ENCODE results near the gene MYRF. TPM values are rescaled to one million over a fixed set of nuclear protein-coding genes. Genes with fewer than 3 reads are reported as not detected.

The MYRF gene
- total RNA-seq, 1 experiment from 2014 or later: 15.3 TPM

DNA sequence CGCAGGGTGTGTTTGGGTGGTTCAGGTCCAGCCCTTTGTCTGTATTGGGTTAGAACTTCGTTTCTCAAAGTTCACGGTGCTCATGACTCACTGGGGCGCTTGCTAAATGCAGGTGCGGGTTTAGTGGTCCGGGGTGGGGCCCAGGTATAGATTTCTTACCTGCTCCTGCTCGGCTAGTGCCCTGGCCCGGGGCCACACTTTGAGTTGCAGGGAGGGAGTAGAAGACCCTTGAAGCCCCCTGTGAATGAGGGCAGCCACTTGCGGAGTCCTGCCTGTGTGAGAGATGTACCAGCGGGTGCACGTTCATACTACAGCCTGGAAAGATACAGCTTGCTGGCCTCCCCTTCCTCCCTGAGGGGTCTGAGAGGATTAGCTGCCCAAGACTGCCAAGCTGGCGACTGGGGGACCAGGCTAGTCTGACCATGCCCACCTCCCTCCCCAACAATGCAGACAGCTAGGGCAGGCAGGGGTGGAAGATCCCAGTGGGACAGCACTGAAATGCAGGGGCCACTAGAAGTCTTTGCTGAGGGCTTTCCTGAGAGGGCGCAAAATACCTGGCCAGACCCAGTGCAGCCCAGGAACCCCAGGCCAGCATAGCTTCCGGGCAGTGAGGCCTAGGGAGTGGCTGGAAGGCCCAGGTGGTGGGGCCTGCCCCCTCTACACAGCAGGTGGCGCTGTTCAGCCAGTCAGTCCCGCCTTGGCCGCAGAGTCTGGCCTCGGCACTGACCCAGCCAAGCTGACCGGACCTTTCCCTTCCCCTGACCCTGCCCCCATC lies 5.1 kb upstream of the MYRF start:
- BruUV-seq (replicated peaks): no TSS peak
- Histone ChIP-seq H3K4me3 (no peak overlapping the region), H3K9me2 (ENCODE audit: insufficient read depth) (no peaks in the 10 kb centered on the region), H2AFZ (no peak overlapping the region), H3K79me2 (ENCODE audit: low read depth) (no peaks in the 10 kb centered on the region), H3K36me3 (ENCODE audit: low read depth) (no peaks in the 10 kb centered on the region), H3K27ac (no peak overlapping the region), H3K9me3 (ENCODE audit: insufficient read depth, low read depth) (no peaks in the 10 kb centered on the region), H3K4me1 (replicated peaks; ENCODE audit: insufficient read depth) (peaks cover 18% of the 10 kb centered on the region), H3F3A (ENCODE audit: insufficient read depth, low read depth) (peaks cover 8% of the 10 kb centered on the region; the same call in 1 of the 2 replicates), H3K4me2 (peak overlapping the region; percentile 29; the same call in 1 of the 2 replicates), H3K27me3 (ENCODE audit: insufficient read depth, low read depth) (no peaks in the 10 kb centered on the region), H4K20me1 (ENCODE audit: insufficient read depth) (no peaks in the 10 kb centered on the region)
- POLR2A ChIA-PET (ENCODE audit: unreplicated experiment): interaction anchor here (0.6 kb wide), 2 partner anchors 17 to 419 kb away, joined by 5 to 6 read pairs; no protein-coding TSS in a partner anchor
- DNase-seq: peak; percentile 65 to 86
- intact Hi-C loops (cut with micrococcal nuclease; ENCODE audit: unreplicated experiment): loop anchor here (1.0 to 5.0 kb wide), 4 partner anchors 29 to 360 kb away; partner anchors contain the start of genes FEN1 and TMEM258
- CTCF ChIA-PET: interaction anchor here (0.6 to 1.5 kb wide), 5 partner anchors 10 to 969 kb away, joined by 3 to 7 read pairs (median 3); no protein-coding TSS in a partner anchor
- no peak for TF ChIP-seq EZH2 (IDR thresholded peaks at IDR 0.05; ENCODE audit: low read depth)
- TF ChIP-seq, protein P1, sequence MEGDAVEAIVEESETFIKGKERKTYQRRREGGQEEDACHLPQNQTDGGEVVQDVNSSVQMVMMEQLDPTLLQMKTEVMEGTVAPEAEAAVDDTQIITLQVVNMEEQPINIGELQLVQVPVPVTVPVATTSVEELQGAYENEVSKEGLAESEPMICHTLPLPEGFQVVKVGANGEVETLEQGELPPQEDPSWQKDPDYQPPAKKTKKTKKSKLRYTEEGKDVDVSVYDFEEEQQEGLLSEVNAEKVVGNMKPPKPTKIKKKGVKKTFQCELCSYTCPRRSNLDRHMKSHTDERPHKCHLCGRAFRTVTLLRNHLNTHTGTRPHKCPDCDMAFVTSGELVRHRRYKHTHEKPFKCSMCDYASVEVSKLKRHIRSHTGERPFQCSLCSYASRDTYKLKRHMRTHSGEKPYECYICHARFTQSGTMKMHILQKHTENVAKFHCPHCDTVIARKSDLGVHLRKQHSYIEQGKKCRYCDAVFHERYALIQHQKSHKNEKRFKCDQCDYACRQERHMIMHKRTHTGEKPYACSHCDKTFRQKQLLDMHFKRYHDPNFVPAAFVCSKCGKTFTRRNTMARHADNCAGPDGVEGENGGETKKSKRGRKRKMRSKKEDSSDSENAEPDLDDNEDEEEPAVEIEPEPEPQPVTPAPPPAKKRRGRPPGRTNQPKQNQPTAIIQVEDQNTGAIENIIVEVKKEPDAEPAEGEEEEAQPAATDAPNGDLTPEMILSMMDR (conservative IDR thresholded peaks at IDR 0.05): peak; percentile 98

DNA sequence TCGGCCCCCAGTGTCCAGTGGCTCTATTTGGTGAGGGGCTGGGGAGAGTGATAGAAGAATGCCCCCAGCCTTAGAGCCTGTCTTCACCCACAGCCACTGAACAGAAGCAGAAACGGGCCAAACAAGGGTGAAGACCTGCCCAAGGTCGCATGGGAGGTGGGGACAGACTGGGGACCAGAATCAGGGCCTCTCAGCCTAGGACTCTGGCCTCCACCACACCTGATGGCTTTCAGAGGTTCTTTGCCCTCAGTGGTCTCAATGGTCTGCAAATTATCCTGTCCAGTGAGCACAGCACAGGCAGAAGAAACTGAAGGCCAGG lies 4.5 kb upstream of the MYRF start:
- H3K27ac ChIP-seq: no peak overlapping the region
- no peaks in the 10 kb centered on the region for H3K9me3 ChIP-seq (ENCODE audit: insufficient read depth, low read depth)
- intact Hi-C loops (cut with micrococcal nuclease; ENCODE audit: unreplicated experiment): loop anchor here (1.0 to 5.0 kb wide), 4 partner anchors 28 to 359 kb away; partner anchors contain the start of genes FEN1 and TMEM258

DNA sequence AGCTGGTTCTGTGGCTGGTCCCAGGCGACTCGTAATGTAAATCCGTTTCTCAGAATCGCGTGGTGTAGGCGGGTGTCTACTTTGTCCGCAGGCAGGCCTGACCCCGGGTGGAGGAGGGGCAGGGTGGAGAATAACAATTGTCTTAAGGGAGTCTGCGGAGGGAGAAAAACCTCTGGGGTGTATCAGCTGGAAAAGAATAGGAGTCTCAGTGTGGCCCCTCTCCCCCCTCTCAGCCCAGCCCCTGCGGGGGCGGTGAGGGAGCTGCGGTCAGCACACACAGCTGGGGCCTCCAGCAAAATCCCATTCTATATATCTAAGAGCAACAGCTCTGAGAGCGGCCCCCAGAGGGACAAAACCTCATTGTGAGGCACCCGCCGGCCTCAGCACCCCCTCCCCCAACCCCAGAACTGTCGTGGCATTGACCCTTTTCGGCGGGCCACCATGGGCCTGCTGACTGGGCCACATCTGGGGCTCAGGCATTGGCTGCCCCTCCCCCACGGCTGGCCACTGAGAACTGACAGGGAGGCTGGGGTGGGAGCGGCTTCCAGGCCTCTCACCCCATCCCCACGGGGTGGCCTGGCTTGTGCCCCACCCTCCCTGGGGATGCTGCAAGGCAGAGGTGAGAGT lies 2.7 kb upstream of the MYRF start:
- no TSS peak for BruUV-seq (replicated peaks)
- Histone ChIP-seq H3K9me3 (ENCODE audit: insufficient read depth, low read depth) (no peaks in the 10 kb centered on the region), H3K4me2 (no peak overlapping the region), H3K4me3 (no peak overlapping the region), H2AFZ (no peak overlapping the region), H3K4me1 (replicated peaks; ENCODE audit: insufficient read depth) (peaks cover 15% of the 10 kb centered on the region), H3F3A (ENCODE audit: insufficient read depth, low read depth) (no peaks in the 10 kb centered on the region; the same call in 1 of the 2 replicates), H3K27ac (no peak overlapping the region), H4K20me1 (ENCODE audit: insufficient read depth) (no peaks in the 10 kb centered on the region), H3K79me2 (ENCODE audit: low read depth) (no peaks in the 10 kb centered on the region), H3K9me2 (ENCODE audit: insufficient read depth) (no peaks in the 10 kb centered on the region), H3K27me3 (ENCODE audit: insufficient read depth, low read depth) (no peaks in the 10 kb centered on the region), H3K36me3 (ENCODE audit: low read depth) (no peaks in the 10 kb centered on the region)
- TF ChIP-seq, protein P1 (conservative IDR thresholded peaks at IDR 0.05): no peak
- no peak for TF ChIP-seq EZH2 (IDR thresholded peaks at IDR 0.05; ENCODE audit: low read depth)
- POLR2A ChIA-PET (ENCODE audit: unreplicated experiment): no interaction called here
- CTCF ChIA-PET: no interaction called here
- no peak for DNase-seq
- intact Hi-C loops (cut with micrococcal nuclease; ENCODE audit: unreplicated experiment): loop anchor here (5.0 kb wide), 2 partner anchors 43 to 358 kb away; partner anchors contain the start of genes FEN1 and TMEM258

More for the DNA sequence above, 4.5 kb upstream of the MYRF start:
- no peaks in the 10 kb centered on the region for H3K27me3 ChIP-seq (ENCODE audit: insufficient read depth, low read depth)
- no peak overlapping the region; the same call in 1 of the 2 replicates for H3K4me2 ChIP-seq
- no peak overlapping the region for H3K4me3 ChIP-seq
- DNase-seq: no peak
- H3K4me1 ChIP-seq (replicated peaks; ENCODE audit: insufficient read depth): peaks cover 14% of the 10 kb centered on the region
- no peak overlapping the region for H2AFZ ChIP-seq
- H3K36me3 ChIP-seq (ENCODE audit: low read depth): no peaks in the 10 kb centered on the region
- no TSS peak for BruUV-seq (replicated peaks)
- no peaks in the 10 kb centered on the region for H3K9me2 ChIP-seq (ENCODE audit: insufficient read depth)
- CTCF ChIA-PET: interaction anchor here (0.6 kb wide), 1 partner anchor 207 kb away, joined by 6 read pairs; no protein-coding TSS in a partner anchor
- POLR2A ChIA-PET (ENCODE audit: unreplicated experiment): interaction anchor here (0.6 kb wide), 1 partner anchor 18 kb away, joined by 5 read pairs; no protein-coding TSS in a partner anchor
- H3F3A ChIP-seq (ENCODE audit: insufficient read depth, low read depth): peaks cover 5% of the 10 kb centered on the region; the same call in 1 of the 2 replicates
- no peaks in the 10 kb centered on the region for H4K20me1 ChIP-seq (ENCODE audit: insufficient read depth)
- TF ChIP-seq, protein P1 (conservative IDR thresholded peaks at IDR 0.05): peak; percentile 36; the same call in 1 of the 2 replicates
- TF ChIP-seq EZH2 (IDR thresholded peaks at IDR 0.05; ENCODE audit: low read depth): no peak
- no peaks in the 10 kb centered on the region for H3K79me2 ChIP-seq (ENCODE audit: low read depth)

Measured in PC-9 (cell line).